Adrenal gland (tissue), 5 donors: ENCODE data around the gene TFAM.

Experiments
- POLR2A ChIP-seq, 2 donors: fragments of 450-650 bp; IDR thresholded peaks; one replicate each; pipeline ENCODE4 v1.6.1; 2017; ENCODE audit warnings: antibody characterized with exemption in 2 of 2, mild to moderate bottlenecking in 2 of 2, moderate library complexity in 1 of 2
- TF ChIP-seq, protein P1 (sequence below), 6 experiments: fragments of 450-650 bp in 4 of 6; fragments of 200-600 bp in 2 of 6; sonication (generic) in 1 of 6; IDR thresholded peaks; 1 replicate in 5 of 6; 2 replicates in 1 of 6; pipeline versions ENCODE4 v1.5.1 to v1.8.0; 2016 to 2021; ENCODE audit warnings: antibody characterized with exemption in 6 of 6, mild to moderate bottlenecking in 2 of 6, moderate library complexity in 1 of 6
- donor health status: DM: no; HTN: no; CAD: no.

DNA sequence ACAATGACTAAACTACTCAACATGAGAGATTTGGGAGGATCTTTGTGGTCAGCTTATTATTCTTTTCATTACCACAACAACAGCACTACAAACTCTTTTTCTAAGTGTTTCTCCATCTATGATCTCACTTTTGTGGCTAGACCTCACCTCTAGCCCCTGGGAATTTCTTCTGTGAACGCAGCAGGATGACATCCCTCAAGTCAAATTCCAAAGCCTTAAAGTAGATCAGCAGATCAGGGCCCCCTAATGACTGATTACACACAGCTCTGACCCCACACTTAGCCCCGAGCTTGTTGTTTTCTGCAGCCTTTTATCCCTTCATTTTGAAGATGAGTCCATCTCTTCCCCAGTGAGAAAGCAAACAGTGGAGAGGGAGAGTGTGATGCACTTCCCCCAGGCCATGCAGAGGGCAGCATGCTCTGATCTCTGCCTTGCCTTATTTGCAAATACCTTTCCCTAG is 27.3 kb downstream of the TFAM start:
- TF ChIP-seq, protein P1, sequence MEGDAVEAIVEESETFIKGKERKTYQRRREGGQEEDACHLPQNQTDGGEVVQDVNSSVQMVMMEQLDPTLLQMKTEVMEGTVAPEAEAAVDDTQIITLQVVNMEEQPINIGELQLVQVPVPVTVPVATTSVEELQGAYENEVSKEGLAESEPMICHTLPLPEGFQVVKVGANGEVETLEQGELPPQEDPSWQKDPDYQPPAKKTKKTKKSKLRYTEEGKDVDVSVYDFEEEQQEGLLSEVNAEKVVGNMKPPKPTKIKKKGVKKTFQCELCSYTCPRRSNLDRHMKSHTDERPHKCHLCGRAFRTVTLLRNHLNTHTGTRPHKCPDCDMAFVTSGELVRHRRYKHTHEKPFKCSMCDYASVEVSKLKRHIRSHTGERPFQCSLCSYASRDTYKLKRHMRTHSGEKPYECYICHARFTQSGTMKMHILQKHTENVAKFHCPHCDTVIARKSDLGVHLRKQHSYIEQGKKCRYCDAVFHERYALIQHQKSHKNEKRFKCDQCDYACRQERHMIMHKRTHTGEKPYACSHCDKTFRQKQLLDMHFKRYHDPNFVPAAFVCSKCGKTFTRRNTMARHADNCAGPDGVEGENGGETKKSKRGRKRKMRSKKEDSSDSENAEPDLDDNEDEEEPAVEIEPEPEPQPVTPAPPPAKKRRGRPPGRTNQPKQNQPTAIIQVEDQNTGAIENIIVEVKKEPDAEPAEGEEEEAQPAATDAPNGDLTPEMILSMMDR (IDR thresholded peaks at IDR 0.05), result no peak
- no peak for TF ChIP-seq POLR2A (IDR thresholded peaks at IDR 0.05)
